ENCODE data around the gene RMI2. TPM values are rescaled to one million over a fixed set of nuclear protein-coding genes. Genes with fewer than 3 reads are reported as not detected.

The RMI2 gene
- 1 to 10 TPM in 1 of 4 donors, under 1 TPM in 2, not detected in 1; 0.34 to 1.9 (median 0.66) TPM for total RNA-seq

- no peak for TF ChIP-seq CTCF (IDR thresholded peaks at IDR 0.05; ENCODE audit: low read depth)
Observed at GRCh38 chr16:11345040-11345862, at the start of gene RMI2. TSS of gene RMI2 (plus strand) at chr16:11345459. CDS start at chr16:11345472, 13 bp downstream.

- no peak for TF ChIP-seq CTCF (IDR thresholded peaks at IDR 0.05; ENCODE audit: low read depth)
Observed at GRCh38 chr16:11295672-11296071, 49.6 kb upstream of the RMI2 start.

GRCh38 chr16:11296351-11296705 is 48.9 kb upstream of the RMI2 start:
- no peak for TF ChIP-seq CTCF (IDR thresholded peaks at IDR 0.05; ENCODE audit: low read depth)

- TF ChIP-seq CTCF (IDR thresholded peaks at IDR 0.05; ENCODE audit: low read depth): no peak
Observed at GRCh38 chr16:11296706-11297491, 48.4 kb upstream of the RMI2 start.

GRCh38 chr16:11297492-11298142 is 47.6 kb upstream of the RMI2 start:
- TF ChIP-seq CTCF (IDR thresholded peaks at IDR 0.05; ENCODE audit: low read depth): no peak

- no peak for TF ChIP-seq CTCF (IDR thresholded peaks at IDR 0.05; ENCODE audit: low read depth)
Observed at GRCh38 chr16:11298143-11298900, 46.9 kb upstream of the RMI2 start.

Measured in subcutaneous adipose tissue (tissue), 4 donors.